Stimulated activated CD8-positive, alpha-beta memory T cell treated with anti-CD3 and anti-CD28 coated beads, Interleukin-15, amount 100 ng/mL, for 1 hour (primary cell): Measurements from ENCODE around the gene FANCC.

ENCODE experiments used
- DNase-seq: peaks from one replicate; pipeline ENCODE4 v3.0.0-alpha.2; 2020; ENCODE audit warnings: low read depth

FANCC gene

GRCh38 chr9:95317119-95317892 is at the start of gene FANCC:
FANCC (minus strand) TSS chr9:95317709; CDS start chr9:95249291, 68,418 bp downstream.
- peak; percentile 72 for DNase-seq

GRCh38 chr9:95366731-95367325 is 49.3 kb upstream of the FANCC start:
- DNase-seq: no peak

GRCh38 chr9:95365766-95366165 is 48.3 kb upstream of the FANCC start:
- no peak for DNase-seq

- DNase-seq: no peak
Observed at GRCh38 chr9:95363051-95363841, 45.7 kb upstream of the FANCC start.

- DNase-seq: no peak
Observed at GRCh38 chr9:95360866-95361265, 43.4 kb upstream of the FANCC start.

GRCh38 chr9:95357316-95357715 is 39.8 kb upstream of the FANCC start:
- DNase-seq: no peak

- no peak for DNase-seq
Observed at GRCh38 chr9:95355500-95355899, 38.0 kb upstream of the FANCC start.

GRCh38 chr9:95351051-95351450 is 33.5 kb upstream of the FANCC start:
- no peak for DNase-seq

GRCh38 chr9:95350266-95350665 is 32.8 kb upstream of the FANCC start:
- no peak for DNase-seq

- DNase-seq: no peak
Observed at GRCh38 chr9:95349091-95350038, 31.9 kb upstream of the FANCC start.

- DNase-seq: no peak
Observed at GRCh38 chr9:95346021-95346420, 28.5 kb upstream of the FANCC start.

GRCh38 chr9:95344735-95345325 is 27.3 kb upstream of the FANCC start:
- DNase-seq: no peak

- DNase-seq: no peak
Observed at GRCh38 chr9:95343725-95344287, 26.3 kb upstream of the FANCC start.

- no peak for DNase-seq
Observed at GRCh38 chr9:95342571-95342970, 25.1 kb upstream of the FANCC start.

- DNase-seq: no peak
Observed at GRCh38 chr9:95341293-95341962, 23.9 kb upstream of the FANCC start.

GRCh38 chr9:95338243-95338642 is 20.7 kb upstream of the FANCC start:
- DNase-seq: no peak

GRCh38 chr9:95336281-95336680 is 18.8 kb upstream of the FANCC start:
- no peak for DNase-seq

GRCh38 chr9:95333426-95333825 is 15.9 kb upstream of the FANCC start:
- DNase-seq: no peak

- no peak for DNase-seq
Observed at GRCh38 chr9:95332860-95333259, 15.4 kb upstream of the FANCC start.

- DNase-seq: no peak
Observed at GRCh38 chr9:95330720-95331404, 13.4 kb upstream of the FANCC start.
